ENCODE measurements around the gene CNEP1R1.
A peak's percentile ranks its signal among the peaks of the same experiment; 100 is the strongest.

CNEP1R1 gene

GRCh38 chr16:50045412-50045811 is 20.4 kb downstream of the CNEP1R1 start:
- Histone ChIP-seq H3K9ac (ENCODE audit: low read length) (no peak overlapping the region), H3K36me3 (ENCODE audit: control insufficient read depth, low read depth, low read length) (no peaks in the 10 kb centered on the region), H3K4me3 (ENCODE audit: low read length) (no peak overlapping the region), H3K9me3 (ENCODE audit: control insufficient read depth, low read depth, low read length) (no peaks in the 10 kb centered on the region), H3K27ac (ENCODE audit: low read length) (no peak overlapping the region), H3K27me3 (ENCODE audit: control insufficient read depth, insufficient read depth, low read length) (no peaks in the 10 kb centered on the region), H3K4me1 (ENCODE audit: control insufficient read depth, low read depth, low read length) (no peaks in the 10 kb centered on the region)

- H3K36me3 ChIP-seq (ENCODE audit: control insufficient read depth, low read depth, low read length): no peaks in the 10 kb centered on the region
- H3K4me1 ChIP-seq (ENCODE audit: control insufficient read depth, low read depth, low read length): no peaks in the 10 kb centered on the region
- no peak overlapping the region for H3K4me3 ChIP-seq (ENCODE audit: low read length)
- H3K9ac ChIP-seq (ENCODE audit: low read length): no peak overlapping the region
- H3K27ac ChIP-seq (ENCODE audit: low read length): no peak overlapping the region
- no peaks in the 10 kb centered on the region for H3K27me3 ChIP-seq (ENCODE audit: control insufficient read depth, insufficient read depth, low read length)
- H3K9me3 ChIP-seq (ENCODE audit: control insufficient read depth, low read depth, low read length): no peaks in the 10 kb centered on the region
Observed at GRCh38 chr16:50046853-50047252, 21.8 kb downstream of the CNEP1R1 start.

DNA sequence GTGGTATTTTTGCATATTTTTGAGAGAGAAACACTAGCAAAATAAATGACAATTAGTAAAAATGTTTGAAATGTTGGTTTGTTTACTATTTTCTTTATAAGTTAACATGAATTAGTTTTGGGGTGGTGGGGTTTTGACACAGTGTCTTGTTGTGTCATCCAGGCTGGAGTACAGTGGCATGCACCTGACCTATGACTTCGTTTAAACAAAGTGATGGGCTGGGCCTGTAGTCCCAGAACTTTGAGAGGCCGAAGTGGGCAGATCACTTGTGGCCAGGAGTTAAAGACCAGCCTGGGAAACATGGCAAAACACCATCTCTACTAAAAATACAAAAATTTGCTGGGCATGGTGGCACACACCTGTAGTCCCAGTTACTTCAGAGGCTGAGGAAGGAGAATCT is 22.8 kb downstream of the CNEP1R1 start:
- no peaks in the 10 kb centered on the region for H3K36me3 ChIP-seq (ENCODE audit: control insufficient read depth, low read depth, low read length)

DNA sequence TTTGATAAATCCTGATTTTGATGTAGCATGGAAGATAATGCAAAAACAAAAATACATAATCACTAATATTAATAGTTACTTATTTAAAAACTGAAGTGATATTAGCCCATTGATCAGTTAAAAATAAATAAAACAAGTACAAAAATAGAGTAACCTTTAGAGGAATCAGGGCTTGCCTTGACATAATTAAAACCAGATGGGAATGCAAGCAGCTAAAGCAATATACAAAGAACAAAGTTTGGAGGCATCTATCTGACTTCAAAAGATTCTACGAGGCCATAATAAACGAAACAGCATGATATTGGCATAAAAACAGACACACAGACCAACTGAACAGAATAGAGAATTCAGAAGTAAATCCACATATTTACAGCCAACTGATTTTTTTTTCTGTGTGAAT is 25.8 kb downstream of the CNEP1R1 start:
- H3K4me1 ChIP-seq (ENCODE audit: control insufficient read depth, low read depth, low read length): no peaks in the 10 kb centered on the region
- no peaks in the 10 kb centered on the region for H3K36me3 ChIP-seq (ENCODE audit: control insufficient read depth, low read depth, low read length)
- no peak overlapping the region for H3K9ac ChIP-seq (ENCODE audit: low read length)
- H3K27me3 ChIP-seq (ENCODE audit: control insufficient read depth, insufficient read depth, low read length): no peaks in the 10 kb centered on the region
- no peak overlapping the region for H3K4me3 ChIP-seq (ENCODE audit: low read length)
- H3K9me3 ChIP-seq (ENCODE audit: control insufficient read depth, low read depth, low read length): no peaks in the 10 kb centered on the region
- no peak overlapping the region for H3K27ac ChIP-seq (ENCODE audit: low read length)

More for the DNA sequence above, 22.8 kb downstream of the CNEP1R1 start:
- Histone ChIP-seq H3K9me3 (ENCODE audit: control insufficient read depth, low read depth, low read length) (no peaks in the 10 kb centered on the region), H3K4me3 (ENCODE audit: low read length) (no peak overlapping the region), H3K27ac (ENCODE audit: low read length) (no peak overlapping the region), H3K4me1 (ENCODE audit: control insufficient read depth, low read depth, low read length) (no peaks in the 10 kb centered on the region), H3K27me3 (ENCODE audit: control insufficient read depth, insufficient read depth, low read length) (no peaks in the 10 kb centered on the region), H3K9ac (ENCODE audit: low read length) (no peak overlapping the region)

DNA sequence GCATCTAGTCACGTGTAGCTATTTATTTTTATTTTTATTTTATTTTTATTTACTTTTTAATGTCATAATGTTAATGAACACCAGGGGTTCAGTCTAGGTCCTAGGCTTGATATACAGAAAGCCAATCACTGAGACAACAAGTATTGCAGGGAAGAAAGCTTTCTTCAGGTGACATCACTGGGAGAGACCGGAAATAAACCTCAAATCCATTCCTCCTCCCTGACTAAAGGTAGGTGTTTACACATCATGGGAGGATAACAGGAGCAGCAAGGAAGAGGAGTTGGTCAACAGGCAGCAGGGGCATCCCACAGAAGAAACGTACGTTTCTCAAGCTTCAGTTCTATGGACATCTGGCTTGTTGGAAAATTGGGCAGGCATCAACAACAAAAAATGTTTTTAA is 31.2 kb downstream of the CNEP1R1 start:
- no peak overlapping the region for H3K9ac ChIP-seq (ENCODE audit: low read length)
- H3K4me3 ChIP-seq (ENCODE audit: low read length): no peak overlapping the region
- peaks cover 2% of the 10 kb centered on the region for H3K9me3 ChIP-seq (ENCODE audit: control insufficient read depth, low read depth, low read length)
- H3K27me3 ChIP-seq (ENCODE audit: control insufficient read depth, insufficient read depth, low read length): no peaks in the 10 kb centered on the region
- no peaks in the 10 kb centered on the region for H3K36me3 ChIP-seq (ENCODE audit: control insufficient read depth, low read depth, low read length)
- H3K4me1 ChIP-seq (ENCODE audit: control insufficient read depth, low read depth, low read length): no peaks in the 10 kb centered on the region
- H3K27ac ChIP-seq (ENCODE audit: low read length): no peak overlapping the region

GRCh38 chr16:50058091-50058771 is 33.2 kb downstream of the CNEP1R1 start:
- Histone ChIP-seq H3K27me3 (ENCODE audit: control insufficient read depth, insufficient read depth, low read length) (no peaks in the 10 kb centered on the region), H3K9ac (ENCODE audit: low read length) (no peak overlapping the region), H3K9me3 (ENCODE audit: control insufficient read depth, low read depth, low read length) (peaks cover 2% of the 10 kb centered on the region), H3K27ac (ENCODE audit: low read length) (no peak overlapping the region), H3K36me3 (ENCODE audit: control insufficient read depth, low read depth, low read length) (no peaks in the 10 kb centered on the region), H3K4me3 (ENCODE audit: low read length) (no peak overlapping the region), H3K4me1 (ENCODE audit: control insufficient read depth, low read depth, low read length) (no peaks in the 10 kb centered on the region)

DNA sequence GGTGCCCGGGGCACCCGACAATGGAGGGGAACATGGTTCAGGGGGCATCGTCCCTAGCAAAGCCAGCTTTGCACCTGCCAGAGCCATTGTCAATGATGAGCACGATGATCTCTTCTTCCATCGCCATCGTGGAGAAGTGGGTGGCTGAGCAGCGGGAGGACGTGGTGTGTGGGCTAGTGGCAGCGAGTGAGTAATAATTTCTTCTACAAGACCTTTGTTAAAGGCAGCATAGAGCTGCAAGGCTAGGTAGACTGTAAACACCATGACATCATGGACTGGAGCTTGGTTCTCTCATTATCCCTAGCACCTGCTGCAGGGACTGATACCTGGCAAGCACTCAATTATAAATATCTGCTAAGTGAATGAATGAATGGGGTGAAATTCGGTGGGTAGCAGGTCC is 34.1 kb downstream of the CNEP1R1 start:
- Histone ChIP-seq H3K9ac (ENCODE audit: low read length) (no peak overlapping the region), H3K4me1 (ENCODE audit: control insufficient read depth, low read depth, low read length) (no peaks in the 10 kb centered on the region), H3K4me3 (ENCODE audit: low read length) (no peak overlapping the region), H3K27me3 (ENCODE audit: control insufficient read depth, insufficient read depth, low read length) (no peaks in the 10 kb centered on the region), H3K27ac (ENCODE audit: low read length) (no peak overlapping the region), H3K36me3 (ENCODE audit: control insufficient read depth, low read depth, low read length) (no peaks in the 10 kb centered on the region), H3K9me3 (ENCODE audit: control insufficient read depth, low read depth, low read length) (peaks cover 2% of the 10 kb centered on the region)

GRCh38 chr16:50059669-50060068 is 34.6 kb downstream of the CNEP1R1 start:
- peaks cover 2% of the 10 kb centered on the region for H3K9me3 ChIP-seq (ENCODE audit: control insufficient read depth, low read depth, low read length)
- no peak overlapping the region for H3K4me3 ChIP-seq (ENCODE audit: low read length)
- H3K9ac ChIP-seq (ENCODE audit: low read length): no peak overlapping the region
- H3K36me3 ChIP-seq (ENCODE audit: control insufficient read depth, low read depth, low read length): no peaks in the 10 kb centered on the region
- H3K27me3 ChIP-seq (ENCODE audit: control insufficient read depth, insufficient read depth, low read length): no peaks in the 10 kb centered on the region
- H3K4me1 ChIP-seq (ENCODE audit: control insufficient read depth, low read depth, low read length): no peaks in the 10 kb centered on the region
- H3K27ac ChIP-seq (ENCODE audit: low read length): no peak overlapping the region

GRCh38 chr16:50061326-50061725 is 36.3 kb downstream of the CNEP1R1 start:
- no peaks in the 10 kb centered on the region for H3K27me3 ChIP-seq (ENCODE audit: control insufficient read depth, insufficient read depth, low read length)
- no peaks in the 10 kb centered on the region for H3K36me3 ChIP-seq (ENCODE audit: control insufficient read depth, low read depth, low read length)
- H3K27ac ChIP-seq (ENCODE audit: low read length): no peak overlapping the region
- no peaks in the 10 kb centered on the region for H3K4me1 ChIP-seq (ENCODE audit: control insufficient read depth, low read depth, low read length)
- H3K4me3 ChIP-seq (ENCODE audit: low read length): no peak overlapping the region
- peaks cover under 1% of the 10 kb centered on the region for H3K9me3 ChIP-seq (ENCODE audit: control insufficient read depth, low read depth, low read length)
- H3K9ac ChIP-seq (ENCODE audit: low read length): no peak overlapping the region

GRCh38 chr16:50065241-50065623 is 40.2 kb downstream of the CNEP1R1 start:
- Histone ChIP-seq H3K27ac (ENCODE audit: low read length) (no peak overlapping the region), H3K27me3 (ENCODE audit: control insufficient read depth, insufficient read depth, low read length) (no peaks in the 10 kb centered on the region), H3K36me3 (ENCODE audit: control insufficient read depth, low read depth, low read length) (peaks cover 16% of the 10 kb centered on the region), H3K9me3 (ENCODE audit: control insufficient read depth, low read depth, low read length) (no peaks in the 10 kb centered on the region), H3K9ac (ENCODE audit: low read length) (no peak overlapping the region), H3K4me3 (ENCODE audit: low read length) (peak overlapping the region; percentile 46), H3K4me1 (ENCODE audit: control insufficient read depth, low read depth, low read length) (peaks cover 6% of the 10 kb centered on the region)

DNA sequence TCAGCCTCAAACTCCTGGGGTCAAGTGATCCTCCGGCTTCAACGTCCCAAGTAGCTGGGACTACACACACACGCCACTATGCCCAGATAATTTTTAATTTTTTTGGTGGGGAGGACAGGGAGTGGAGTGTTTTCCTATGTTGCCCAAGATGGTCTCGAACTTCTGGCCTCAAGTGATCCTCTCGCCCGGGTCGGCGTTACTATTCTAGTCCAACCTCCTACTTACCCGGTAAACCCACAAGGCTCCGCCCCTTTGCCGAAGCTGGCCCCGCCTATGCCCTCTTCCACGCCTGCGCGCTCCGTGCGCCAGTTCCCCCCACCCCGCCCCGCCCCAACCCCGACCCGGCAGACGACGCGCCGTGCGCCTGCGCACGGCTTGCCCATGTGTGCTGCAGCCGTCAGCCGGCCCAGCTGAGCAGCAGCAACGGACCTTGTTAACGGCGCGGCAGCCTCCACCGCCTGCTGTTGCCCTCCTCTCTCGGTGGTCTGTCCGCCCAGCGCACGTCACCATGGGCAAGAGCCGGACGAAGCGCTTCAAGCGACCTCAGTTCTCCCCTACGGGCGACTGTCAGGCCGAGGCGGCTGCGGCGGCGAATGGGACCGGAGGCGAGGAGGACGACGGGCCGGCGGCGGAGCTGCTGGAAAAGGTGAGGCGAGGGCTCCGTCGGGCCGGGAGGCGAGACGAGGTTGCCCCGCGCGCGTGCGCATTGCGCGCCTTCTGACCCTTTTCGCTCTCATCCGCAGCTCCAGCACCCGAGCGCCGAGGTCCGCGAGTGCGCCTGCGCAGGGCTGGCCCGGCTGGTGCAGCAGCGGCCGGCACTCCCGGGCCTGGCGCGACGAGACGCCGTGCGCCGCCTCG is 40.8 kb downstream of the CNEP1R1 start, which contains the start of gene HEATR3:
HEATR3 (plus strand) TSS at position 347 of the 858 bp plus-strand sequence; CDS start at position 509, 162 bp downstream.
- Histone ChIP-seq H3K4me1 (ENCODE audit: control insufficient read depth, low read depth, low read length) (peaks cover 6% of the 10 kb centered on the region), H3K27ac (ENCODE audit: low read length) (no peak within 1 kb of the TSS), H3K4me3 (ENCODE audit: low read length) (peak within 1 kb of the TSS; percentile 70), H3K36me3 (ENCODE audit: control insufficient read depth, low read depth, low read length) (peaks cover 18% of the 10 kb centered on the region), H3K9me3 (ENCODE audit: control insufficient read depth, low read depth, low read length) (no peaks in the 10 kb centered on the region), H3K27me3 (ENCODE audit: control insufficient read depth, insufficient read depth, low read length) (no peaks in the 10 kb centered on the region), H3K9ac (ENCODE audit: low read length) (peak within 1 kb of the TSS; percentile 78)
